ENCODE measurements around the gene TNFRSF13B.

DNA sequence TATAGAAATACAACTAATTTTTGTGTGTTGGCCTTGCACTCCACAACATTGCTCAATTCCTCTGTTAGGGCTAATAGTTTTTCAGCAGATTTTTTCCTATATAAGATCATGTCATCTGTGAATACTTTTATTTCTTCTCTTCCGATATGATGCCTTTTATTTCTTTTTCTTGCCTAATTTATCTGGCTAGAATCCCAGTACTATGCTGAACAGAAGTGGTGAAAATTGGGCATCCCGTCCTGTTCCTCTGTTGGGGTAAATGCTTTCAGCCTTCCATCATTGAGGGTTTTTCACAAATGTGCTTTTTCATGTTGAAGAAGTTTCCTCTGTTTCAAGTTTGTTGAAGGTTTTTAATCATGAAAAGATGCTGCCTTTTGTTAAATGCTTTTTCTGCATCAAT lies 22.7 kb upstream of the TNFRSF13B start:
- TF ChIP-seq CTCF (conservative IDR thresholded peaks at IDR 0.05; ENCODE audit: low read depth, low read length) (no peak), EZH2phosphoT487 (IDR thresholded peaks at IDR 0.05; ENCODE audit: borderline replicate concordance, low read length) (no peak)
